GM12878 (cell line): ENCODE results near the gene SLC38A2. TPM values are rescaled to one million over a fixed set of nuclear protein-coding genes. Genes with fewer than 3 reads are reported as not detected.
A peak's percentile ranks its signal among the peaks of the same experiment; 100 is the strongest.

Source experiments
- BHLHE40 ChIP-seq, 2 experiments: fragments of 450-650 bp in 1 of 2; IDR thresholded peaks; 2 replicates each; pipeline ENCODE4 v1.6.1; 2011 to 2017; ENCODE audit warnings: low read depth in 2 of 2, borderline replicate concordance in 1 of 2, improper control_type of control experiment in 1 of 2, low read length in 1 of 2, mild to moderate bottlenecking in 1 of 2
- CHD2 ChIP-seq: IDR thresholded peaks from 2 replicates; pipeline ENCODE4 v1.6.1; 2011; ENCODE audit warnings: low read depth, low read length, improper control_type of control experiment, borderline replicate concordance
- FOS ChIP-seq: IDR thresholded peaks from 3 replicates; pipeline ENCODE4 v1.6.1; 2011; ENCODE audit warnings: borderline replicate concordance; ENCODE audit not compliant: insufficient read length; ENCODE audit errors: extremely low read depth
- HDAC6 ChIP-seq: fragments of 200-600 bp; sonication (generic); IDR thresholded peaks from one replicate; pipeline ENCODE4 v1.8.0; 2017; ENCODE audit warnings: antibody characterized with exemption; ENCODE audit not compliant: unreplicated experiment
- IKZF1 ChIP-seq: fragments of 450-650 bp; conservative IDR thresholded peaks from 2 replicates; pipeline ENCODE4 v1.6.1; 2017; ENCODE audit warnings: antibody characterized with exemption, mild to moderate bottlenecking
- NFYA ChIP-seq: IDR thresholded peaks from 2 replicates; pipeline ENCODE4 v1.6.1; 2011; ENCODE audit warnings: low read depth, mild to moderate bottlenecking, low read length, improper control_type of control experiment, borderline replicate concordance
- NFYB ChIP-seq: IDR thresholded peaks from 2 replicates; pipeline ENCODE4 v1.6.1; 2011; ENCODE audit warnings: low read depth, mild to moderate bottlenecking, low read length, improper control_type of control experiment, moderate library complexity; ENCODE audit not compliant: insufficient read depth
- POLR2A ChIP-seq: IDR thresholded peaks from 2 replicates; pipeline ENCODE4 v1.6.1; 2011; ENCODE audit warnings: low read depth, mild to moderate bottlenecking, low read length
- SIN3A ChIP-seq: IDR thresholded peaks from 2 replicates; pipeline ENCODE4 v1.6.1; 2012; ENCODE audit warnings: low read depth, low read length, improper control_type of control experiment
- SP1 ChIP-seq: IDR thresholded peaks from one replicate; pipeline ENCODE4 v1.6.1; 2011; ENCODE audit warnings: low read depth, low read length
- SREBF2 ChIP-seq: IDR thresholded peaks from 2 replicates; pipeline ENCODE4 v1.6.1; 2012; ENCODE audit warnings: mild to moderate bottlenecking, low read length
- polyA plus RNA-seq, 11 experiments: library from polyadenylated mRNA; depleted of rRNA in 4 of 11; unstranded in 6 of 11; stranded (reverse) in 5 of 11; fragments of >200 nt; fragmentation: Nextera tagmentation in 4 of 11; fragmentation: Illumina TruSeq in 1 of 11; extraction: Ambion mirVana in 4 of 11; extraction: Trizol in 1 of 11; gene quantifications; 1 replicate in 1 of 11; 2 replicates in 10 of 11; pipeline versions ENCODE4 v1.2.1 to v1.2.3, GENCODE V29; 2011 to 2016; ENCODE audit warnings: inconsistent platforms in 2 of 11, missing spikeins in 2 of 11, low read depth in 1 of 11
- total RNA-seq, 4 experiments: library from RNA; depleted of rRNA in 3 of 4; stranded (reverse); fragments of >200 nt in 3 of 4; fragmentation: Illumina TruSeq in 1 of 4; extraction: Trizol in 1 of 4; gene quantifications; 2 replicates each; pipeline versions ENCODE4 v1.2.1 to v1.2.3, GENCODE V29; 2013 to 2021
- TF ChIP-seq, protein P1 (sequence below): fragments of 450-650 bp; formaldehyde crosslinking; IDR thresholded peaks from 2 replicates; pipeline ENCODE4 v1.5.0; 2022; ENCODE audit warnings: mild to moderate bottlenecking, missing genetic modification characterization
- TF ChIP-seq, protein P2 (sequence below): IDR thresholded peaks from 2 replicates; pipeline ENCODE4 v1.6.1; 2012; ENCODE audit warnings: improper control_type of control experiment, low read depth, low read length; ENCODE audit not compliant: insufficient replicate concordance
- TF ChIP-seq, protein P3 (sequence below): fragments of 450-650 bp; conservative IDR thresholded peaks from 2 replicates; pipeline ENCODE4 v1.6.1; 2017; ENCODE audit warnings: mild to moderate bottlenecking, moderate library complexity
- TF ChIP-seq, protein P4 (sequence below): IDR thresholded peaks from 2 replicates; pipeline ENCODE4 v1.6.1; 2011; ENCODE audit warnings: low read depth, mild to moderate bottlenecking, low read length, moderate library complexity, borderline replicate concordance; ENCODE audit errors: extremely low read depth

Gene SLC38A2
- total and polyA plus RNA-seq, 10 of the 15 experiments (the other 5 are each of a cell fraction or from before 2014, with no cell fraction given), result 36.2 to 118 (median 79.8) TPM

DNA sequence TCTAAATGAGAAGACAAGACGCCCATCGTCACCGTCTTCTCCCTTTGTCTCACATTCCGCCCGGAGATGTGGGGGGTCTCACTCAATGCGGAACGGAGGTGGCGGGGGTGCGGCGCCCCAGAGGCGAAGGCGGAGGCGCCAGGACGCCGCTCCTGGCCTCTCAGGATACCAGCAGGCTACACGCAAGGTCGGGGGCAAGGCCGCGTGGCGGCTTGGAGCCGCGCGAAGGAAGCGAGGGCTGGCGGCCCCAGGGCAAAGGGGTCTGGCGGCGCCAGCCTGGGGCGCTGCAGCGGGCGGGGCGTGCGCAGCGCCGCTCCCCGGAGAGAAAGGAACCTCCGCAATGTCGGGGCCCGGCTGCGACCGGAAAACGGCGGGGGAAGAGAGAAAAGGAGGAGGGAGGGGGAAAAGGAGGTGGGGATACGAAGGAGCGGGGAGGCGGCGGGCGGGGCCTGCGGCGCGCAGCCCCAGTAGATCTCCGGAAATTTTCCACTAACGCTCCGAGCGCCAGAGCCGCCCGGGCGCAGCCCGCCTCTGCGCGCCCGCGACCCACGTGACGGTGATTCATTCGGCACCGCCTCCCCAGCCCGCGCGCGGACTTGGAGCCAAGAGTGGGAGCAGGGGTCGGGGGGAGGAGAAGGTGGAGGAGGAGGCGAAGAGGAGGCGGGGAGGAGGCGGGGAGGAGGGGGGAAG lies 10.5 kb upstream of the SLC38A2 start (continued):
- TF ChIP-seq, protein P1, sequence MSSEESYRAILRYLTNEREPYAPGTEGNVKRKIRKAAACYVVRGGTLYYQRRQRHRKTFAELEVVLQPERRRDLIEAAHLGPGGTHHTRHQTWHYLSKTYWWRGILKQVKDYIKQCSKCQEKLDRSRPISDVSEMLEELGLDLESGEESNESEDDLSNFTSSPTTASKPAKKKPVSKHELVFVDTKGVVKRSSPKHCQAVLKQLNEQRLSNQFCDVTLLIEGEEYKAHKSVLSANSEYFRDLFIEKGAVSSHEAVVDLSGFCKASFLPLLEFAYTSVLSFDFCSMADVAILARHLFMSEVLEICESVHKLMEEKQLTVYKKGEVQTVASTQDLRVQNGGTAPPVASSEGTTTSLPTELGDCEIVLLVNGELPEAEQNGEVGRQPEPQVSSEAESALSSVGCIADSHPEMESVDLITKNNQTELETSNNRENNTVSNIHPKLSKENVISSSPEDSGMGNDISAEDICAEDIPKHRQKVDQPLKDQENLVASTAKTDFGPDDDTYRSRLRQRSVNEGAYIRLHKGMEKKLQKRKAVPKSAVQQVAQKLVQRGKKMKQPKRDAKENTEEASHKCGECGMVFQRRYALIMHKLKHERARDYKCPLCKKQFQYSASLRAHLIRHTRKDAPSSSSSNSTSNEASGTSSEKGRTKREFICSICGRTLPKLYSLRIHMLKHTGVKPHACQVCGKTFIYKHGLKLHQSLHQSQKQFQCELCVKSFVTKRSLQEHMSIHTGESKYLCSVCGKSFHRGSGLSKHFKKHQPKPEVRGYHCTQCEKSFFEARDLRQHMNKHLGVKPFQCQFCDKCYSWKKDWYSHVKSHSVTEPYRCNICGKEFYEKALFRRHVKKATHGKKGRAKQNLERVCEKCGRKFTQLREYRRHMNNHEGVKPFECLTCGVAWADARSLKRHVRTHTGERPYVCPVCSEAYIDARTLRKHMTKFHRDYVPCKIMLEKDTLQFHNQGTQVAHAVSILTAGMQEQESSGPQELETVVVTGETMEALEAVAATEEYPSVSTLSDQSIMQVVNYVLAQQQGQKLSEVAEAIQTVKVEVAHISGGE (CRISPR knock-in tag), result peak; percentile 61
- peak; percentile 14; the same call in 1 of the 2 replicates for TF ChIP-seq CHD2
- TF ChIP-seq SREBF2, result no peak
- no peak for TF ChIP-seq NFYA
- TF ChIP-seq, protein P2, sequence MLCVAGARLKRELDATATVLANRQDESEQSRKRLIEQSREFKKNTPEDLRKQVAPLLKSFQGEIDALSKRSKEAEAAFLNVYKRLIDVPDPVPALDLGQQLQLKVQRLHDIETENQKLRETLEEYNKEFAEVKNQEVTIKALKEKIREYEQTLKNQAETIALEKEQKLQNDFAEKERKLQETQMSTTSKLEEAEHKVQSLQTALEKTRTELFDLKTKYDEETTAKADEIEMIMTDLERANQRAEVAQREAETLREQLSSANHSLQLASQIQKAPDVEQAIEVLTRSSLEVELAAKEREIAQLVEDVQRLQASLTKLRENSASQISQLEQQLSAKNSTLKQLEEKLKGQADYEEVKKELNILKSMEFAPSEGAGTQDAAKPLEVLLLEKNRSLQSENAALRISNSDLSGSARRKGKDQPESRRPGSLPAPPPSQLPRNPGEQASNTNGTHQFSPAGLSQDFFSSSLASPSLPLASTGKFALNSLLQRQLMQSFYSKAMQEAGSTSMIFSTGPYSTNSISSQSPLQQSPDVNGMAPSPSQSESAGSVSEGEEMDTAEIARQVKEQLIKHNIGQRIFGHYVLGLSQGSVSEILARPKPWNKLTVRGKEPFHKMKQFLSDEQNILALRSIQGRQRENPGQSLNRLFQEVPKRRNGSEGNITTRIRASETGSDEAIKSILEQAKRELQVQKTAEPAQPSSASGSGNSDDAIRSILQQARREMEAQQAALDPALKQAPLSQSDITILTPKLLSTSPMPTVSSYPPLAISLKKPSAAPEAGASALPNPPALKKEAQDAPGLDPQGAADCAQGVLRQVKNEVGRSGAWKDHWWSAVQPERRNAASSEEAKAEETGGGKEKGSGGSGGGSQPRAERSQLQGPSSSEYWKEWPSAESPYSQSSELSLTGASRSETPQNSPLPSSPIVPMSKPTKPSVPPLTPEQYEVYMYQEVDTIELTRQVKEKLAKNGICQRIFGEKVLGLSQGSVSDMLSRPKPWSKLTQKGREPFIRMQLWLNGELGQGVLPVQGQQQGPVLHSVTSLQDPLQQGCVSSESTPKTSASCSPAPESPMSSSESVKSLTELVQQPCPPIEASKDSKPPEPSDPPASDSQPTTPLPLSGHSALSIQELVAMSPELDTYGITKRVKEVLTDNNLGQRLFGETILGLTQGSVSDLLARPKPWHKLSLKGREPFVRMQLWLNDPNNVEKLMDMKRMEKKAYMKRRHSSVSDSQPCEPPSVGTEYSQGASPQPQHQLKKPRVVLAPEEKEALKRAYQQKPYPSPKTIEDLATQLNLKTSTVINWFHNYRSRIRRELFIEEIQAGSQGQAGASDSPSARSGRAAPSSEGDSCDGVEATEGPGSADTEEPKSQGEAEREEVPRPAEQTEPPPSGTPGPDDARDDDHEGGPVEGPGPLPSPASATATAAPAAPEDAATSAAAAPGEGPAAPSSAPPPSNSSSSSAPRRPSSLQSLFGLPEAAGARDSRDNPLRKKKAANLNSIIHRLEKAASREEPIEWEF, result no peak
- no peak for TF ChIP-seq FOS
- peak; percentile 73 to 85; a peak in 2 of 4 replicates for TF ChIP-seq BHLHE40 (IDR thresholded peaks at IDR 0.05; ENCODE audit: borderline replicate concordance in 1 of 2, low read depth in 2 of 2, low read length in 1 of 2)
- TF ChIP-seq POLR2A, result peak; percentile 81
- TF ChIP-seq, protein P3, sequence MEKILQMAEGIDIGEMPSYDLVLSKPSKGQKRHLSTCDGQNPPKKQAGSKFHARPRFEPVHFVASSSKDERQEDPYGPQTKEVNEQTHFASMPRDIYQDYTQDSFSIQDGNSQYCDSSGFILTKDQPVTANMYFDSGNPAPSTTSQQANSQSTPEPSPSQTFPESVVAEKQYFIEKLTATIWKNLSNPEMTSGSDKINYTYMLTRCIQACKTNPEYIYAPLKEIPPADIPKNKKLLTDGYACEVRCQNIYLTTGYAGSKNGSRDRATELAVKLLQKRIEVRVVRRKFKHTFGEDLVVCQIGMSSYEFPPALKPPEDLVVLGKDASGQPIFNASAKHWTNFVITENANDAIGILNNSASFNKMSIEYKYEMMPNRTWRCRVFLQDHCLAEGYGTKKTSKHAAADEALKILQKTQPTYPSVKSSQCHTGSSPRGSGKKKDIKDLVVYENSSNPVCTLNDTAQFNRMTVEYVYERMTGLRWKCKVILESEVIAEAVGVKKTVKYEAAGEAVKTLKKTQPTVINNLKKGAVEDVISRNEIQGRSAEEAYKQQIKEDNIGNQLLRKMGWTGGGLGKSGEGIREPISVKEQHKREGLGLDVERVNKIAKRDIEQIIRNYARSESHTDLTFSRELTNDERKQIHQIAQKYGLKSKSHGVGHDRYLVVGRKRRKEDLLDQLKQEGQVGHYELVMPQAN, result peak; percentile 78
- peak; percentile 41 for TF ChIP-seq SP1
- peak; percentile 40 for TF ChIP-seq IKZF1
- TF ChIP-seq, protein P4, sequence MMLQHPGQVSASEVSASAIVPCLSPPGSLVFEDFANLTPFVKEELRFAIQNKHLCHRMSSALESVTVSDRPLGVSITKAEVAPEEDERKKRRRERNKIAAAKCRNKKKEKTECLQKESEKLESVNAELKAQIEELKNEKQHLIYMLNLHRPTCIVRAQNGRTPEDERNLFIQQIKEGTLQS, result peak; percentile 29; the same call in 1 of the 2 replicates
- TF ChIP-seq NFYB, result no peak
- peak; percentile 24 for TF ChIP-seq HDAC6
- peak; percentile 55 for TF ChIP-seq SIN3A
